ENCODE results near the gene C1orf232.
A peak's percentile ranks its signal among the peaks of the same experiment; 100 is the strongest.

Gene C1orf232

DNA sequence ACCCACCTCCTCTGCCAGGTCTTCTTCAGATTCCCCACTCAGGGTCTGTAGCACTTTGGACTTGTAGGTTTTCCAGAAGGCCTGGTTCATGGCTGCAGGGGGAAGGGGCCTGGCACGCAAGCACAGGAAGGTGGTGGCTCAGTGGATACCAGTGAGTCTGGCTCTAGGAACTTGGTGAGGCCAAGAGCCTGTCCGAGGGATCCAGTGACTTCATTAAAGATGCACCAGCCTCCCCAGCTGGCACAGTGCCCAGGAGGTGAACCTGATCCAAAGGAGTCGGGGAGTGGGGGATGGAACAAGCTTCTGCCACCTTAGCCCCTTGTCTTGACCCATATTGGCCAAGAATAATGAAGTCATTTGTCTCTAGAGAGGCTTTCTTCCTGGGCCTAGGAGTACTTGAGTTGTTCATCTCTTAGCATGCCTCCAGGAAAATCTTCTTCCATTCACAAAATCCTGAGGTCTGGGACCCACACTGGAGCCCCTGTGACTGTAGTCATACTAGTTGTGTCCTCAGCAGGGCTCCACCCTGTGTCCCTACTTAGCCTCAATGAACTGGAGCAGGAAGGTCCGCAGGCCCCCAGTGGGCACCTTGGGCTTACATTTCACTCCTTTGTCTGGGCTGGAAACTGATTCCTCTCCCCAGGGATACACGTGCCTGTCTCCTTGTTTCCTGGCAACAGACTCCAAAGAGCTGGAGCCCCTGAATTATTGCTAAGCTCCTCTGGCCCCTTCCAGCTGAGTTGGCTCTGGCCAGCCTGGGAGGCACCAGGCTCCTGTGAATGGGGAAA is at the start of gene C1orf232:
C1orf232 (minus strand) TSS at position 554 of the 788 bp plus-strand sequence; CDS start at position 90, 464 bp downstream.
- peak; percentile 84 for DNase-seq

GRCh38 chr1:26215246-26215645 is 46.5 kb upstream of the C1orf232 start:
- DNase-seq: no peak

DNA sequence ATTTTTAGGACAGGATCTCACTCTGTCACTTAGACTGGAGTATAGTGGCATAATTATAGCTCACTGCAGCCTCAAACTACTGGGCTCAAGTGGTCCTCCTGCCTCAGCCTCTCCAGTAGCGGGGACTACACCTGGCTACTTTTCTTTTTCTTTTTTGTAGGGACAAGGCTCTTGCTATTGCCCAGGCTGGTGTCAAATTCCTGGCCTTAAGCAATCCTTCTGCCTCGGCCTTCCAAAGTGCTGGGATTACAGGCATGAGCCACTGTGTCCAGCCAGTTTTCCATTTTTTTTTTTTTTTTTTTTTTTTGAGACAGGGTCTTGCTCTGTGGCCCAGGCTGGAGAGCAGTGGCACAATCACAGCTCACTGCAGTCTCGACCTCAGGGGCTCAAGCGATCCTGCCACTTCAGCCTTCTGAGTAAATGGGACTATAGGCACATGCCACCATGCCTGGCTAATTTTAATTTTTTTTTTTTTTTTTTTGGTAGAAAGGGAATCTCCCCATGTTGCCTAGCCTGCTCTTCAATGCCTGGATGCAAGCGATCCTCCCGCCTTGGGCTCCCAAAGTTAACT is 44.7 kb upstream of the C1orf232 start:
- no peak for DNase-seq

DNA sequence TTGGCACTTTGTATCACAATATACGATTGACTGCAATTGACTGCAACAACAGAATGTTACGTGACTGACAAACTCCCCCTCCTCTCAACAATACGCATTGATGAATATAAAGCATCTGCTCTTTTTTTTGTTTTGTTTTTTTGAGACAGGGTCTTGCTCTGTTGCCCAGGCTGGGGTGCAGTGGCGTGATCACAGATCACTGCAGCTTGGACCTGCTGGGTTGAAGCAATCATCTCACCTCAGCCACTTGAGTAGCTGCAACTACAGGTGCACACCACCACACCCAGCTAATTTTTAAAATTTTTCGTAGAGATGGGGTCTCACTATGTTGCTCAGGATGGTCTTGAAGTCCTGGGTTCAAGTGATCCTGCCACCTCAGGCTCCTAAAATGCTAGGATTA is 44.0 kb upstream of the C1orf232 start:
- no peak for DNase-seq

- DNase-seq: no peak
These were observed 41.5 kb upstream of the C1orf232 start for GRCh38 chr1:26210147-26210870.

DNA sequence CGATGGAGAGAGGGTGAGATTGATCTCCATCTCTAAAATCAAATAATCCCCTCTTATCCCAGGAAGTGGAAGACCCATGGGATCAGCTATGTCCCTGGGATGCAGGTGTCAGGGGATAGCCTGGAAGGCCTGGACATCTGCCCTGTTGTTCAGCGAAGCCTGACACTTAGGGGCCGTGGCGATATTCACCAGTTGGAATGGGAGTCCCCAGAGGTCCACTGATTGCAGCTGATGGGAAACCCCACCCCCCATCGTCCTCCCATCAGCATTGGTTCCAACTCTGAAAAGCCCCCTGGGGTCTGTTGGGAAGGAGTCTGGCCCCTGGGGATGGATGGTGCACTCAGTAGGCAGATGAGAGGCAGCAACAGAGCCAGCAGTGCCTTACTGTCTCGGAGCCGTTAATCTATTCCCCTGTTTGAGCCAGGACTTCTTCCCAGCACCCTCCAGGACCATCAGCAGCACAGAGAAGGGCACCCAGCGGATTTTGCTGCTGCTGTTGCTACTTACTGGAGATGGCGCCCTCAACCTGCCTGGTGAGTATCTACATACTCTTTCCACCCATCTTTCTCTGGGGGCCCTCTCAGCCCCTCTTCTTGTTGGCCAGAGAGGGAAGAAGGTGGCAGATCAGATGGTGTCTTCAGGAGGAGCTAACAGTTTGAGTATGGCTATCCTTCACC is 35.0 kb upstream of the C1orf232 start:
- no peak for DNase-seq

GRCh38 chr1:26200413-26200812 is 31.6 kb upstream of the C1orf232 start:
- DNase-seq: no peak

GRCh38 chr1:26197813-26198212 is 29.1 kb upstream of the C1orf232 start:
- no peak for DNase-seq

GRCh38 chr1:26197301-26197700 is 28.5 kb upstream of the C1orf232 start:
- DNase-seq: no peak

DNA sequence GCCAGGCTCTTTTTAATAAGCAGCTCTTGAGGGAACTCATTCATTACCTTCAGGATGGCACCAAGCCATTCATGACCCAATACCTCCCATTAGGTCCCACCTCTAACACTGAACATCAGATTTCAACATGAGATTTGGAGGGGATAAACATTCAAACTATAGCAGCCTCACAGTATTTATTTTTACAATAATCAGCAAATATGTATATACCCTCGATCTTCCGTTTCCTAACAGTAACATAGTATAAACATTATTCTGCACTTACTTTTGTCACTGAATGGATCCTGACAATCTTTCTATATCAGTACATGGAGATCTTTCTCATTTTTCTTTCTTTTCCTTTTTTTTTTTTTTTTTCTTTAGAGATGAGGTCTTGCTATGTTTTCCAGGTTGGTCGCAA is 27.0 kb upstream of the C1orf232 start:
- no peak for DNase-seq

- no peak for DNase-seq
These were observed 23.0 kb upstream of the C1orf232 start for GRCh38 chr1:26191739-26192138.

- peak; percentile 30 for DNase-seq
These were observed 21.7 kb upstream of the C1orf232 start, which contains the start of gene CATSPER4 for GRCh38 chr1:26190373-26190987. Gene CATSPER4, plus strand, starts transcription at chr1:26190602. Its CDS starts 26 bp downstream, at chr1:26190628.

DNA sequence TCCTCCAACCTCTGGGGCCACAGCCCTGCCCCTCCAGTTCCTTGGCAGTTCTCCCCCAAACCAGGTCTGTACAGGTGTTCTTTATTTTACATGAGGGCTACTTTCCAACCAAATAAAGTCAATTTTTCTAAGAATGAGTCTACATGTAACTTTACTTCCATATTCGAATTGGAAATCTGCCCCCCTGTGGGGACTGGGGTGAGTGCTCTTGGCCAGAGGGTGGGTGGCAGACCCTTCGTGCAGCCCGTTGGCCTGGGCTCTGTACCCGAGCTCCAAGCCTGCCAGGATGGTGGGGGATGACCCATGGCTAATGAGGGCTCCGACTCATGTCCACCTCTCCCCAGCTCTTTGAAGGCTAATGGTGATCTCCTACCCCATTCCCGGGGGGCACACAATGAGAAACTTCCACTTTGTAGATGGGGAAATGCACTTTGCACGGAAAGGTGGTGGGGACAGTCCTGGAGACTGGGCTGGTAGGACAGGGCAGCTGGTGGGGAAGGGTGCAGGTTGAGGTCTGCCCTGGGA is 21.1 kb upstream of the C1orf232 start:
- DNase-seq: no peak

GRCh38 chr1:26189331-26189730 is 20.6 kb upstream of the C1orf232 start:
- DNase-seq: no peak

- no peak for DNase-seq
These were observed 19.7 kb upstream of the C1orf232 start for GRCh38 chr1:26188477-26188876.

DNA sequence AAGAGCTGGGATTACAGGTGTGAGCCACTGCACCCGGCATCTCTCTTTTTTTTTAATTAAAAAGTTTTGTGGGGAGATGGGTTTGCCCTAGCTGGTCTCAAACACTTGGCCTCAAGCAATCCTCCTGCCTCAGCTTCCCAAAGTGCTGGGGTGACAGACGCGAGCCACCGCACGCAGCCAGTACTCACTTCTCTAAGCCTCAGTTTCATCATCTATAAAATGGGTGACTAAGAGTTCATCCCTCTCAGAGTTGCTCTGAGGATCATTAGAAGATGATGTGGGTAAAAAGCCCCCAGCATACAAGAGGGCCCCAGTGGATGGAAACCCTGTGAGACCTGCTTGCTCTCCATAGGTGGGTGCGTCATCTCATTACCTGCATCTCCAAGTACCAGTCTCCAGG is 19.1 kb upstream of the C1orf232 start:
- DNase-seq: no peak

- DNase-seq: no peak
These were observed 16.1 kb upstream of the C1orf232 start for GRCh38 chr1:26184883-26185282.

GRCh38 chr1:26184086-26184485 is 15.3 kb upstream of the C1orf232 start:
- DNase-seq: no peak

GRCh38 chr1:26182383-26182696 is 13.6 kb upstream of the C1orf232 start:
- DNase-seq: no peak

- DNase-seq: no peak
These were observed 13.0 kb upstream of the C1orf232 start for GRCh38 chr1:26181586-26182382.

- DNase-seq: no peak
These were observed 11.3 kb upstream of the C1orf232 start for GRCh38 chr1:26180010-26180506.
